SK-N-SH treated with all-trans-retinoic acid at 6 μM for 48 hours (cell line): Measurements from ENCODE around the gene DCC.

Experiments
- ATAC-seq: fragments of 200-7000 bp; cut with Tn5 transposase; 3 replicates; pipeline ENCODE4 v1.9.1; 2020; ENCODE audit warnings: mild to moderate bottlenecking, moderate library complexity
- ARNTL ChIP-seq: fragments of 450-650 bp; formaldehyde crosslinking; IDR thresholded peaks from 2 replicates; pipeline ENCODE4 v1.5.0; 2020; ENCODE audit warnings: low read depth, mild to moderate bottlenecking, moderate library complexity, borderline replicate concordance
- BACH2 ChIP-seq: fragments of 250-450 bp; sonication (Bioruptor Pico); IDR thresholded peaks from 2 replicates; pipeline ENCODE4 v1.9.0; 2021; ENCODE audit warnings: mild to moderate bottlenecking, borderline replicate concordance
- CSDC2 ChIP-seq: fragments of 250-450 bp; sonication (Bioruptor Pico); IDR thresholded peaks from 2 replicates; pipeline ENCODE4 v1.5.0; 2020; ENCODE audit warnings: mild to moderate bottlenecking, moderate library complexity
- CSRNP3 ChIP-seq: fragments of 250-450 bp; sonication (Bioruptor Pico); IDR thresholded peaks from 2 replicates; pipeline ENCODE4 v1.5.1; 2021; ENCODE audit warnings: mild to moderate bottlenecking, moderate library complexity
- ESRRG ChIP-seq: fragments of 250-450 bp; sonication (Bioruptor Pico); IDR thresholded peaks from 2 replicates; pipeline ENCODE4 v1.6.1; 2021; ENCODE audit warnings: mild to moderate bottlenecking
- GLIS3 ChIP-seq: fragments of 250-450 bp; sonication (Bioruptor Pico); IDR thresholded peaks from 2 replicates; pipeline ENCODE4 v1.5.0; 2020; ENCODE audit warnings: mild to moderate bottlenecking, moderate library complexity
- OSR1 ChIP-seq: fragments of 250-450 bp; sonication (Bioruptor Pico); IDR thresholded peaks from 2 replicates; pipeline ENCODE4 v1.8.0; 2022; ENCODE audit warnings: moderate library complexity, mild to moderate bottlenecking, inconsistent platforms
- PPARA ChIP-seq: fragments of 250-450 bp; sonication (Bioruptor Pico); IDR thresholded peaks from 2 replicates; pipeline ENCODE4 v1.5.0; 2020; ENCODE audit warnings: mild to moderate bottlenecking, borderline replicate concordance
- RARB ChIP-seq: fragments of 250-450 bp; sonication (Bioruptor Pico); IDR thresholded peaks from 2 replicates; pipeline ENCODE4 v1.8.0; 2021; ENCODE audit warnings: mild to moderate bottlenecking, moderate library complexity
- SNAI2 ChIP-seq: fragments of 250-450 bp; sonication (Bioruptor Pico); IDR thresholded peaks from 2 replicates; pipeline ENCODE4 v1.5.0; 2020; ENCODE audit warnings: mild to moderate bottlenecking, moderate library complexity
- TCF4 ChIP-seq: fragments of 250-450 bp; sonication (Bioruptor Pico); IDR thresholded peaks from 2 replicates; pipeline ENCODE4 v1.8.0; 2021; ENCODE audit warnings: mild to moderate bottlenecking, moderate library complexity, borderline replicate concordance
- TOX ChIP-seq: fragments of 250-450 bp; sonication (Bioruptor Pico); IDR thresholded peaks from 2 replicates; pipeline ENCODE4 v1.8.0; 2021; ENCODE audit warnings: mild to moderate bottlenecking, moderate library complexity, borderline replicate concordance
- ZC3H10 ChIP-seq: fragments of 250-450 bp; sonication (Bioruptor Pico); IDR thresholded peaks from 2 replicates; pipeline ENCODE4 v1.5.1; 2021; ENCODE audit warnings: mild to moderate bottlenecking, moderate library complexity
- ZFP3 ChIP-seq: fragments of 250-450 bp; sonication (Bioruptor Pico); IDR thresholded peaks from 2 replicates; pipeline ENCODE4 v1.5.0; 2020; ENCODE audit warnings: mild to moderate bottlenecking, moderate library complexity
- ZFP30 ChIP-seq: fragments of 450-650 bp; formaldehyde crosslinking; IDR thresholded peaks from 2 replicates; pipeline ENCODE4 v1.5.0; 2022; ENCODE audit warnings: mild to moderate bottlenecking, moderate library complexity
- ZNF565 ChIP-seq: fragments of 450-650 bp; formaldehyde crosslinking; conservative IDR thresholded peaks from 2 replicates; pipeline ENCODE4 v1.5.0; 2020; ENCODE audit warnings: low read depth, mild to moderate bottlenecking, moderate library complexity
- TF ChIP-seq, protein P1 (sequence below): fragments of 250-450 bp; sonication (Bioruptor Pico); IDR thresholded peaks from 2 replicates; pipeline ENCODE4 v1.8.0; 2021; ENCODE audit warnings: low read depth, mild to moderate bottlenecking, moderate library complexity, borderline replicate concordance
- TF ChIP-seq, protein P2 (sequence below): fragments of 250-450 bp; sonication (Bioruptor Pico); IDR thresholded peaks from 2 replicates; pipeline ENCODE4 v1.8.0; 2020; ENCODE audit warnings: mild to moderate bottlenecking, moderate library complexity, borderline replicate concordance
- TF ChIP-seq, protein P3 (sequence below): fragments of 250-450 bp; sonication (Bioruptor Pico); IDR thresholded peaks from 2 replicates; pipeline ENCODE4 v1.5.1; 2020; ENCODE audit warnings: low read depth, mild to moderate bottlenecking, moderate library complexity
- TF ChIP-seq, protein P4 (sequence below): fragments of 250-450 bp; sonication (Bioruptor Pico); IDR thresholded peaks from 2 replicates; pipeline ENCODE4 v1.5.0; 2020; ENCODE audit warnings: mild to moderate bottlenecking, moderate library complexity

The DCC gene

GRCh38 chr18:53283708-53284107 lies 943.7 kb downstream of the DCC start (continued):
- TF ChIP-seq, protein P1, sequence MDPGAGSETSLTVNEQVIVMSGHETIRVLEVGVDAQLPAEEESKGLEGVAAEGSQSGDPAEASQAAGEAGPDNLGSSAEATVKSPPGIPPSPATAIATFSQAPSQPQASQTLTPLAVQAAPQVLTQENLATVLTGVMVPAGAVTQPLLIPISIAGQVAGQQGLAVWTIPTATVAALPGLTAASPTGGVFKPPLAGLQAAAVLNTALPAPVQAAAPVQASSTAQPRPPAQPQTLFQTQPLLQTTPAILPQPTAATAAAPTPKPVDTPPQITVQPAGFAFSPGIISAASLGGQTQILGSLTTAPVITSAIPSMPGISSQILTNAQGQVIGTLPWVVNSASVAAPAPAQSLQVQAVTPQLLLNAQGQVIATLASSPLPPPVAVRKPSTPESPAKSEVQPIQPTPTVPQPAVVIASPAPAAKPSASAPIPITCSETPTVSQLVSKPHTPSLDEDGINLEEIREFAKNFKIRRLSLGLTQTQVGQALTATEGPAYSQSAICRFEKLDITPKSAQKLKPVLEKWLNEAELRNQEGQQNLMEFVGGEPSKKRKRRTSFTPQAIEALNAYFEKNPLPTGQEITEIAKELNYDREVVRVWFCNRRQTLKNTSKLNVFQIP = no peak
- TF ChIP-seq TCF4 (CRISPR knock-in tag) = no peak
- no peak for TF ChIP-seq BACH2
- TF ChIP-seq, protein P2, sequence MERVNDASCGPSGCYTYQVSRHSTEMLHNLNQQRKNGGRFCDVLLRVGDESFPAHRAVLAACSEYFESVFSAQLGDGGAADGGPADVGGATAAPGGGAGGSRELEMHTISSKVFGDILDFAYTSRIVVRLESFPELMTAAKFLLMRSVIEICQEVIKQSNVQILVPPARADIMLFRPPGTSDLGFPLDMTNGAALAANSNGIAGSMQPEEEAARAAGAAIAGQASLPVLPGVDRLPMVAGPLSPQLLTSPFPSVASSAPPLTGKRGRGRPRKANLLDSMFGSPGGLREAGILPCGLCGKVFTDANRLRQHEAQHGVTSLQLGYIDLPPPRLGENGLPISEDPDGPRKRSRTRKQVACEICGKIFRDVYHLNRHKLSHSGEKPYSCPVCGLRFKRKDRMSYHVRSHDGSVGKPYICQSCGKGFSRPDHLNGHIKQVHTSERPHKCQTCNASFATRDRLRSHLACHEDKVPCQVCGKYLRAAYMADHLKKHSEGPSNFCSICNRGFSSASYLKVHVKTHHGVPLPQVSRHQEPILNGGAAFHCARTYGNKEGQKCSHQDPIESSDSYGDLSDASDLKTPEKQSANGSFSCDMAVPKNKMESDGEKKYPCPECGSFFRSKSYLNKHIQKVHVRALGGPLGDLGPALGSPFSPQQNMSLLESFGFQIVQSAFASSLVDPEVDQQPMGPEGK (CRISPR knock-in tag) = no peak
- TF ChIP-seq OSR1 (CRISPR knock-in tag) = no peak
- TF ChIP-seq ESRRG (CRISPR knock-in tag) = no peak
- TF ChIP-seq PPARA (CRISPR knock-in tag) = no peak

GRCh38 chr18:53305461-53305860 lies 965.5 kb downstream of the DCC start:
- TF ChIP-seq RARB (CRISPR knock-in tag) (no peak), ZFP30 (no peak), CSDC2 (no peak), ARNTL (CRISPR knock-in tag) (no peak), CSRNP3 (no peak), PPARA (CRISPR knock-in tag) (no peak), ZNF565 (no peak), GLIS3 (CRISPR knock-in tag) (no peak), OSR1 (CRISPR knock-in tag) (no peak)
- TF ChIP-seq, protein P1 = no peak
- TF ChIP-seq, protein P2 (CRISPR knock-in tag) = no peak
- ATAC-seq = no peak

- no peak for ATAC-seq
- TF ChIP-seq, protein P3, sequence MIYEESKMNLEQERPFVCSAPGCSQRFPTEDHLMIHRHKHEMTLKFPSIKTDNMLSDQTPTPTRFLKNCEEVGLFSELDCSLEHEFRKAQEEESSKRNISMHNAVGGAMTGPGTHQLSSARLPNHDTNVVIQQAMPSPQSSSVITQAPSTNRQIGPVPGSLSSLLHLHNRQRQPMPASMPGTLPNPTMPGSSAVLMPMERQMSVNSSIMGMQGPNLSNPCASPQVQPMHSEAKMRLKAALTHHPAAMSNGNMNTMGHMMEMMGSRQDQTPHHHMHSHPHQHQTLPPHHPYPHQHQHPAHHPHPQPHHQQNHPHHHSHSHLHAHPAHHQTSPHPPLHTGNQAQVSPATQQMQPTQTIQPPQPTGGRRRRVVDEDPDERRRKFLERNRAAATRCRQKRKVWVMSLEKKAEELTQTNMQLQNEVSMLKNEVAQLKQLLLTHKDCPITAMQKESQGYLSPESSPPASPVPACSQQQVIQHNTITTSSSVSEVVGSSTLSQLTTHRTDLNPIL (CRISPR knock-in tag) = no peak
- TF ChIP-seq ZC3H10 (no peak), BACH2 (no peak), GLIS3 (CRISPR knock-in tag) (no peak), CSRNP3 (no peak), RARB (CRISPR knock-in tag) (no peak), OSR1 (CRISPR knock-in tag) (no peak), TOX (CRISPR knock-in tag) (no peak), SNAI2 (CRISPR knock-in tag) (no peak), ESRRG (CRISPR knock-in tag) (no peak), ZFP3 (CRISPR knock-in tag) (no peak)
- TF ChIP-seq, protein P2 (CRISPR knock-in tag) = no peak
- TF ChIP-seq, protein P4, sequence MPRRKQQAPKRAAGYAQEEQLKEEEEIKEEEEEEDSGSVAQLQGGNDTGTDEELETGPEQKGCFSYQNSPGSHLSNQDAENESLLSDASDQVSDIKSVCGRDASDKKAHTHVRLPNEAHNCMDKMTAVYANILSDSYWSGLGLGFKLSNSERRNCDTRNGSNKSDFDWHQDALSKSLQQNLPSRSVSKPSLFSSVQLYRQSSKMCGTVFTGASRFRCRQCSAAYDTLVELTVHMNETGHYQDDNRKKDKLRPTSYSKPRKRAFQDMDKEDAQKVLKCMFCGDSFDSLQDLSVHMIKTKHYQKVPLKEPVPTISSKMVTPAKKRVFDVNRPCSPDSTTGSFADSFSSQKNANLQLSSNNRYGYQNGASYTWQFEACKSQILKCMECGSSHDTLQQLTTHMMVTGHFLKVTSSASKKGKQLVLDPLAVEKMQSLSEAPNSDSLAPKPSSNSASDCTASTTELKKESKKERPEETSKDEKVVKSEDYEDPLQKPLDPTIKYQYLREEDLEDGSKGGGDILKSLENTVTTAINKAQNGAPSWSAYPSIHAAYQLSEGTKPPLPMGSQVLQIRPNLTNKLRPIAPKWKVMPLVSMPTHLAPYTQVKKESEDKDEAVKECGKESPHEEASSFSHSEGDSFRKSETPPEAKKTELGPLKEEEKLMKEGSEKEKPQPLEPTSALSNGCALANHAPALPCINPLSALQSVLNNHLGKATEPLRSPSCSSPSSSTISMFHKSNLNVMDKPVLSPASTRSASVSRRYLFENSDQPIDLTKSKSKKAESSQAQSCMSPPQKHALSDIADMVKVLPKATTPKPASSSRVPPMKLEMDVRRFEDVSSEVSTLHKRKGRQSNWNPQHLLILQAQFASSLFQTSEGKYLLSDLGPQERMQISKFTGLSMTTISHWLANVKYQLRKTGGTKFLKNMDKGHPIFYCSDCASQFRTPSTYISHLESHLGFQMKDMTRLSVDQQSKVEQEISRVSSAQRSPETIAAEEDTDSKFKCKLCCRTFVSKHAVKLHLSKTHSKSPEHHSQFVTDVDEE = no peak
- TF ChIP-seq, all 23 proteins: peak for 0
Measured at GRCh38 chr18:53319628-53320027, 979.6 kb downstream of the DCC start.
